ENCODE measurements around the gene INTS2.
A peak's percentile ranks its signal among the peaks of the same experiment; 100 is the strongest.
"Not testable (repeated sequence)": the region's sequence is repeated elsewhere in the genome, so short reads cannot be mapped to it uniquely, and the experiment has no call there.

The INTS2 gene

GRCh38 chr17:61846088-61846487, 81.7 kb downstream of the INTS2 start:
- DNase-seq, result no peak

GRCh38 chr17:61843435-61843834, 84.3 kb downstream of the INTS2 start:
- DNase-seq, result no peak

GRCh38 chr17:61842899-61843298, 84.9 kb downstream of the INTS2 start:
- DNase-seq, result no peak

- no peak for DNase-seq
These were observed 88.4 kb downstream of the INTS2 start for GRCh38 chr17:61839300-61839786.

- DNase-seq, result peak; percentile 42
These were observed 90.4 kb downstream of the INTS2 start for GRCh38 chr17:61837175-61838051.

GRCh38 chr17:61836266-61837174, 91.3 kb downstream of the INTS2 start:
- DNase-seq, result no peak

GRCh38 chr17:61835606-61836005, 92.2 kb downstream of the INTS2 start:
- DNase-seq, result no peak

GRCh38 chr17:61834610-61835009, 93.2 kb downstream of the INTS2 start:
- DNase-seq, result no peak

GRCh38 chr17:61833536-61834193, 94.1 kb downstream of the INTS2 start:
- DNase-seq, result no peak

- DNase-seq, result no peak
These were observed 95.3 kb downstream of the INTS2 start for GRCh38 chr17:61832463-61832862.

- no peak for DNase-seq
These were observed 96.7 kb downstream of the INTS2 start for GRCh38 chr17:61831099-61831498.

- DNase-seq, result no peak
These were observed 99.1 kb downstream of the INTS2 start for GRCh38 chr17:61828694-61829093.

- no peak for DNase-seq
These were observed 100.0 kb downstream of the INTS2 start for GRCh38 chr17:61827649-61828395.

- DNase-seq, result not testable (repeated sequence)
These were observed 100.9 kb downstream of the INTS2 start for GRCh38 chr17:61826866-61827265.

- not testable (repeated sequence) for DNase-seq
These were observed 101.6 kb downstream of the INTS2 start for GRCh38 chr17:61826198-61826597.

GRCh38 chr17:61825448-61826137, 102.2 kb downstream of the INTS2 start:
- DNase-seq, result no peak

- DNase-seq, result no peak
These were observed 105.2 kb downstream of the INTS2 start for GRCh38 chr17:61822326-61823285.

GRCh38 chr17:61821655-61822054, 106.1 kb downstream of the INTS2 start:
- no peak for DNase-seq

- DNase-seq, result not testable (repeated sequence)
These were observed 108.5 kb downstream of the INTS2 start for GRCh38 chr17:61819265-61819664.

GRCh38 chr17:61818225-61818624, 109.6 kb downstream of the INTS2 start:
- DNase-seq, result no peak

Data from stimulated activated CD4-positive, alpha-beta T cell treated with anti-CD3 and anti-CD28 coated beads, Interleukin-12 subunit alpha, Interleukin-12 subunit beta, amount 100 ng/mL, for 4 hours (primary cell).